CD1c-positive myeloid dendritic cell (primary cell): ENCODE data around the gene LAMA2.

Experiments
- DNase-seq: peaks from one replicate; pipeline ENCODE4 v3.0.0-alpha.2; 2016; ENCODE audit errors: extremely low spot score

Gene LAMA2

DNA sequence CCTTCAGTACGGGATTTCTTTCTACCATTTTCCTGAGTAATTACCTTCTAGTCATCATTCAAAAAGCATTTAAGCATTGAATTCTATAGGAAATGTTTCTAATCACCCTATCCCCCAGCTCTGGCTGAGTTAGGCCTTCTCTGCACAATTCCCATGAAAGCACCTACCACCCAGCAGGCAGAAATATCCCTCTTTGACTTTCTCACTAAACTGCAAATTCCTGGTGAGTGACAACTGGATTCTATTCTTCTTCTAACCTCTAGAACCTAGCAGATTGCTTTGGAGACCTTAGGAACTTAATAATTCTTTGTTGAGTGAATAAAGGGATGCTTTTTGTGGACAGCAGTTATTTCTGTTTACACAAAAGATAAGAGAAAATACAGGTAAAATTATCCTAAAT lies 328.7 kb downstream of the LAMA2 start:
- no peak for DNase-seq

GRCh38 chr6:129212081-129212480 lies 329.1 kb downstream of the LAMA2 start:
- no peak for DNase-seq

GRCh38 chr6:129215246-129215645 lies 332.3 kb downstream of the LAMA2 start:
- no peak for DNase-seq

DNA sequence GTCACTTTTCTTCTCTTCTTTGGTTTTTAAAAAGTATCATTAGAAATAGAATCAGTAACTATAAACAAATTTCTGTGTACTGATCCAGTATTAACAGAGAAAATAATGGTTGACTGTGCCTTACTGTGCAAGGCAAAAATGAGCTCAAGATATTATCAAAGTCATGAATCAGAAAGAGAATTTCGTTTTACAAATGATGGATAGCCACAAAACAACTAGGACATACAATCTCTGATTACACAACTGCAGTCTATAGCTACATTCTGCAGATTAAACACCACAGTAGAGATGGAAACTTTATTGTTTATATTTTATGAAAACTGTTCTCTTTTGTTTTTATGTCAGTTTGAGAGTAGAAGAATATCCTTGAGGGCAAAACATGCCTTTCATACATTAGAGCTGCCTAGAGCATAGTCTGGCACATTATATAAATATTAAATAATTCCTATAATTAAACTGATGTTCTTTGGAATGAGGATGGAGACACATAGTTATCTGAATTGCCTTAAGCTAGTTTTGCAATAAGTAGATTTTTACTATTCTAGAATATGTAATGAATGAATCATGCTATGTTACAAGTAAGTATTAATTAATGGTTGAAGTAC lies 333.1 kb downstream of the LAMA2 start:
- no peak for DNase-seq

GRCh38 chr6:129217701-129218100 lies 334.8 kb downstream of the LAMA2 start:
- no peak for DNase-seq

DNA sequence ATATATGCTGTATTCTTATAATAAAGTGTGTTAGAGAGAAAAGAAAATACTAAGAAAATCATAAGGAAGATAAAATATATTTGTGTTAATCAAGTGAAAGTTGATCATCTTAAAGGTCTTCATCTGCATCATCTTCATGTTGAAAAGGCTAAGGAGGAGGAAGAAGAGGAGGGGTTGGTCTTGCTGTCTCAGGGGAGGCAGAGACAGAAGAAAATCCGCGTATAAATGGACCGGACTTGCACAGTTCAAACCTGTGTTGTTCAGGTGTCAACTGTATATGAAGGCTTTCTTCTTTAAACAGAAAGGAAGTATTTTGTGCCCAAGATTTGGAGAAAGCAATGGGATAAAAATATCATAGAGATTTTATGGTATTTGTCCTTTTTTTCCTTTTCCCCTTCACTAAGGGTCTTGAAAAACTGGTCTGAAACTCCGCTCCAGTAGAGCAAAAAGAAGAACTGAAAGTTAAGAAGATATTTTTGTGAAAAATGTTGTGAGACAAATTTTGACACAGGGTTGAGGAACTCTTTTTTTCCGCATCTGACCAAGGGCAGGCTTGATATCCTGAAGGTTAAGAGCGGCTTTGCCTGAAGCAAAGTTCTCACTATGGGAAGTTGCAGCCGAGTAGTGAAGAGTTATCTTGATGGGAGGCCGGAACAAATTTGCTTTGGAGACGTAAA lies 350.7 kb downstream of the LAMA2 start:
- no peak for DNase-seq

GRCh38 chr6:129235167-129236000 lies 352.4 kb downstream of the LAMA2 start:
- DNase-seq = no peak

DNA sequence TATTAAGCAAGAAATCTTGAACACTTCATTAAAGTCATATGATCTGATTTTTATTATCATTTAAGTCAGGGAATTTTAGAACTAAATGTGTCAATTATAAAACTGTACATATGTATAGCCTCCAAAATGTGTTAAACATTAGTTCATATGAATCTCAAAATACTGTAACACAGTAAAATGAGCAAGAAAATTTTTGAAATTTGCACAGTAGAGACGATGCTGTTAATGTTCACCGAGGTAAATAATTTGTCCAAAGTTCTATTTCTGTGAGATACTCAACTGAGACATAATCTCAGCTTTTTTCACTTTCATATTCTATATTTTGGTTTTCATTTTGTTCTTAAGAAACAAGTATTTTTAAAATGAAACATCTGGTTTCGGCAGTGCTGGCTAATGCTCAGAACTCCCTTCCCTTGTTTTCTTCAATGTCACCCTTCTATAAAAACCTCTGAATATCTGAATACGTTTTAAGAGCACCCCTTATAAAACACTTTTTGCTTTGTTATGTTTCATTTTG lies 353.1 kb downstream of the LAMA2 start:
- DNase-seq = no peak

DNA sequence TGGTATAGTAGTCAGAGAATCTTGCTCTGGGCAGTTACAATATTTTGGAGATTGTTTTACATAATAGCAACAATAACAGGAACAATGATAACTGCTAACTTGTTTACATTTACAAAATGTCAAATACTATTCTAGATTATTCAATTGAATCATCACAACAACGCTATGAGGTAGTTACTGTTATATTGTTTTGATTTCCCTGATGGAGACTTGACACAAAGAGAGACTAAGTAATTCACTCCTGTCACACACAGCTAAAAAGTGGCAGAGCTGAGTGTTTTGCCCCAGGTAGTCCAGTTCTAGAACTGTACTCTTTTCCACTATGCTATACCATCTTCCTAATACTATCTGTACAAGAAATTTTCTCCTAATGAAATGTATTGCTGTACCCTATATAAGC lies 356.1 kb downstream of the LAMA2 start:
- DNase-seq = no peak

- DNase-seq = no peak
These were observed 357.0 kb downstream of the LAMA2 start for GRCh38 chr6:129239825-129240491.

- DNase-seq = no peak
These were observed 357.5 kb downstream of the LAMA2 start for GRCh38 chr6:129240492-129240853.

DNA sequence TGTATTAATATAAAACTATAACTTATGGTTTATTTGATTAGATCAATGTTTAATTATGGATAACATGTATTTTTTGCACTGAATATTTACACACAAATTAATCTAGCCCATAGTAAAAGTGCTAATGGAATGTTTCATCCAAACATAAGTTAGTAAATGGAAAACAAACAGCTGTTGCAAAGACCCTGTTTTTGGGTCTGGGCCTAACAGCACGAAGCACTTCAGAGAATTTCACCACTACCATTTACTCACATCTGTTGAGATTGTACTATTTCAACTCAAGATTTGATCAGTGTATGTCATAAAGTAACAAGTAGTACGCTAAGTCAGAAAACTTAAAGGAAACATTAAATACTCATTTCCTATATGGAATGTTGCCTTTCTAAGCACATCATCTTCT lies 359.6 kb downstream of the LAMA2 start:
- no peak for DNase-seq

DNA sequence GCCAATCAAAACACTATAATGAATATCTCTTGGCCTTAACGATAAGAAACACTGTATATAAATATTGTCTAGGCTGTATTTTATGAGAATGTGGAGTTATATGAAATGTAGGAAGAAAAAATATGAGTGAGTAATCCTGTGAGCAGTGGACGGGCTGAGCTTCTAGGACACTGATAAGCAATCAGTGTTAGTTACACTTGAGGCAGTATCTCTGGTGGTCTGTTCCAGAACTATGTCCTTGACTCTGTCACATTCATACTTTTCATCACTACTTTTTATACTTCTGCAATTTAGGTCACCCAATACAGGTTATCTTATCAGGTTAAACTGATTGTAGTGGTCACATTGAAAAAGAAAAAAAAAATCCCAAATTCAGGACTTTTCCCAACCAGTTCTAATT lies 360.4 kb downstream of the LAMA2 start:
- DNase-seq = no peak

- no peak for DNase-seq
These were observed 366.0 kb downstream of the LAMA2 start for GRCh38 chr6:129248946-129249345.

- DNase-seq = peak; percentile 42
These were observed 368.9 kb downstream of the LAMA2 start for GRCh38 chr6:129251669-129252376.

GRCh38 chr6:129252377-129253071 lies 369.6 kb downstream of the LAMA2 start:
- no peak for DNase-seq

DNA sequence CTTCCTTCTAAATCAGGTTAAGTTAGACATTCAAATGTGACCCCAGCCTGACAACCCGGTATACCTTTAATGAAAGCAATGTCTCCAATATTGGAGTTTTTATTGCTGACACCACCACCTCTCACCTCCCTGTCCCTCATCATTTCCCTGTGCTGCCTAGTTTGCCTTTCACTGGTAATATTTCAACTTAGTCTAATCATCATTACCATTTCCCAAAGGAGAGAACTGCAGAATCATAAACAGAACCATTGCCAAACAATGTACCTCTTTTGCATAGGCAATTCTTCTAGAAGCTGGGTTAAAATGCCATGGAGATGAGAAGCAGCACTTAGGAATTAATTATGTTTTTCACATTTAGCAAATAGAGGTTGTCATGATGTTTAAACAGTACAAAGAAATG lies 370.3 kb downstream of the LAMA2 start:
- no peak for DNase-seq

GRCh38 chr6:129253727-129254126 lies 370.8 kb downstream of the LAMA2 start:
- no peak for DNase-seq

DNA sequence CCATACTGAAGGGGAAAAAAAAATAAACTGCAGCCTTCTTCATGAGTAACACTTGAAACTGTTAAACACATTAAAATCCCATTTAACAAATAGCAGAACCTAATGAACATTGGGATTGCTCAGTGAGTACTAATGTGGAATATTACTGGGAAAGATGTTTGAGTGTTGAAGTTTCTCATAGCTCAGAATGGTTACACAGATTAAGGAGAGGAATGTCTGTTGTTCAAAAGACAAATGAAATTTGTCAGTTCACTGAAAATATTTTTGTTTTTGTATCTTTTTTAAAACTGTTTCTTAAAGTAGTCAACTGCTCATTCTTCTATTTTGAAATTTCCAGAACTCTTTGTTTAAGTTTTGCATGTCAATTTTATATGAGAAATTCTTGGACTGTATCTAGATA lies 374.3 kb downstream of the LAMA2 start:
- DNase-seq = no peak

DNA sequence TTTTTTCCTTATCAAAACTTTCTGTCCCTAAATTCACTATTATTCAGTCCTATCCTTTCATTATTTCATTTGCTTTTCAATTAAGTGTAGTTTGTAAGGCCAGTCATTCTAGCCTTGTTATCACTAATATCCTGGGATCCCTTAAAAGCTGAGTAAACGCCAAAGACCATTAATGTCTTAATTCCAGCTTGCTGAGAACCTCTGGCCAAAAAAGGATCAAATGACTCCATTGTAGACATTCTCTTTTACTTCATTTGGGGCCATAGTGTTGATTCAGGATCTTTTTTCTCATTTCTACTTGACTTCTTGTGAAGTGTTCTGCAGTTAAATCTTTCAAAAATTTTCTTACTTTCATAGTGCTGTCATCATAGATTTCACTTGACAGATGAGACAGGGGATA lies 379.7 kb downstream of the LAMA2 start:
- DNase-seq = no peak

DNA sequence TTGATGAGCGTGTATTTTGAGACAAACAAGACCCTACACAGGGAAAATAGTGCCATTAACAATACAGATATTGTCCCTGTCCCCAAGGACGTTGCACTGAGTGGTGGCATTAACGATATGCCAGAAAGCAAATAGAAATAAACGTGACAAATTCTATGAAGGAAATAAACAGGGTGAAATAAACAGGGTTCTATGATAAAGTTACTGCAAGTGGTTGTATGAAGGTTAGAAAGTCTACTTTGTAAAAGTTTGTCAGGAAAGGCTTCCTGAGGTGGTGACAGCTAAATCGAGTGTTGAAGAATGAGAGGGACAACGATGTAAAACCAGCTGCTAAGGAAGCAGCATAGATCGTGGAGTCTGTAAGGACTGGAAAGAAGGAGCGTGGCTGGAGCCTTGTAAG lies 380.2 kb downstream of the LAMA2 start:
- no peak for DNase-seq
